ENCODE results near the gene NDUFB5.
A peak's percentile ranks its signal among the peaks of the same experiment; 100 is the strongest.

Gene NDUFB5

GRCh38 chr3:179604321-179605078, at the start of gene NDUFB5, which contains the start of gene MRPL47:
NDUFB5 (plus strand) TSS chr3:179604794; CDS start chr3:179604816, 22 bp downstream.
MRPL47 (minus strand) TSS chr3:179604638; CDS start chr3:179604624, 14 bp downstream.
- peak; percentile 89 for DNase-seq (ENCODE audit: low spot score)
- in situ Hi-C loops (cut with MboI; ENCODE audit: low pct_unique_long_range_greater_than_20kb, low sequenced_read_pairs, unreplicated experiment), result no loop called here
- TF ChIP-seq, protein P1, sequence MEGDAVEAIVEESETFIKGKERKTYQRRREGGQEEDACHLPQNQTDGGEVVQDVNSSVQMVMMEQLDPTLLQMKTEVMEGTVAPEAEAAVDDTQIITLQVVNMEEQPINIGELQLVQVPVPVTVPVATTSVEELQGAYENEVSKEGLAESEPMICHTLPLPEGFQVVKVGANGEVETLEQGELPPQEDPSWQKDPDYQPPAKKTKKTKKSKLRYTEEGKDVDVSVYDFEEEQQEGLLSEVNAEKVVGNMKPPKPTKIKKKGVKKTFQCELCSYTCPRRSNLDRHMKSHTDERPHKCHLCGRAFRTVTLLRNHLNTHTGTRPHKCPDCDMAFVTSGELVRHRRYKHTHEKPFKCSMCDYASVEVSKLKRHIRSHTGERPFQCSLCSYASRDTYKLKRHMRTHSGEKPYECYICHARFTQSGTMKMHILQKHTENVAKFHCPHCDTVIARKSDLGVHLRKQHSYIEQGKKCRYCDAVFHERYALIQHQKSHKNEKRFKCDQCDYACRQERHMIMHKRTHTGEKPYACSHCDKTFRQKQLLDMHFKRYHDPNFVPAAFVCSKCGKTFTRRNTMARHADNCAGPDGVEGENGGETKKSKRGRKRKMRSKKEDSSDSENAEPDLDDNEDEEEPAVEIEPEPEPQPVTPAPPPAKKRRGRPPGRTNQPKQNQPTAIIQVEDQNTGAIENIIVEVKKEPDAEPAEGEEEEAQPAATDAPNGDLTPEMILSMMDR (IDR thresholded peaks at IDR 0.05; ENCODE audit: extremely low read depth, insufficient read depth, missing control alignments), result no peak

DNA sequence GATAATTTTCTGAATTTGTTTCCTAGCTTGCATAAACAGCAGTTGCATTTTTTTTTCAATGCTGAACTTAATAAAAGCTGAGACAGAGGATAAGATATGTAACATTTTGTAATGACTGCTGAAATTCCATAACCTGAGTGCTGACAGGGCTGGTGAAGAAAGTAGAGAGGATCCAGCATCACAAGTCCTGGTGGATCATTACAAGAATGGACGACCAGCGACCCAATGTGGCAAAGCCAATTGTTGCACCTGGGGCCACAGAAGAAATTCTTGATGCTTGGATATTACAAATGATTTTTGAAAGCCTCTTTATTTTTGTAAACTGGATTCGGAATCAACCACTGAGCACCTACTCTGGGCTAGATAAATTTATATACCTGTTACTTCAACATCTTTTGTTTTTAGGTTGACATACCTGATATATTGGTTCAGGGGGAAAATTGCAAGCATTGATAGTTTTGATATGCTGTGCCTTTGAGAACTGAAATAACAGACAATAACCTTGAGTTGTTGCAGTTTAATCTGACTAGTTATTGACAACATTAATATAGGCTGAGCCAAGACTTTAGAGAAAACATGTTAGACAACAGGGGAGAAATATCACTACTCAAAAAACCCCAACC, 45.7 kb upstream of the NDUFB5 start:
- peak; percentile 70 for DNase-seq (ENCODE audit: low spot score)
- in situ Hi-C loops (cut with MboI; ENCODE audit: low pct_unique_long_range_greater_than_20kb, low sequenced_read_pairs, unreplicated experiment), result loop anchor here (10.0 to 25.0 kb wide), 2 partner anchors 114 to 547 kb away; no protein-coding TSS in a partner anchor
- TF ChIP-seq, protein P1 (IDR thresholded peaks at IDR 0.05; ENCODE audit: extremely low read depth, insufficient read depth, missing control alignments), result peak; percentile 79

GRCh38 chr3:179560791-179561190, 43.8 kb upstream of the NDUFB5 start:
- in situ Hi-C loops (cut with MboI; ENCODE audit: low pct_unique_long_range_greater_than_20kb, low sequenced_read_pairs, unreplicated experiment), result loop anchor here (10.0 to 25.0 kb wide), 2 partner anchors 236 to 548 kb away; partner anchors contain the start of gene ZNF639
- TF ChIP-seq, protein P1 (IDR thresholded peaks at IDR 0.05; ENCODE audit: extremely low read depth, insufficient read depth, missing control alignments), result no peak
- no peak for DNase-seq (ENCODE audit: low spot score)

DNA sequence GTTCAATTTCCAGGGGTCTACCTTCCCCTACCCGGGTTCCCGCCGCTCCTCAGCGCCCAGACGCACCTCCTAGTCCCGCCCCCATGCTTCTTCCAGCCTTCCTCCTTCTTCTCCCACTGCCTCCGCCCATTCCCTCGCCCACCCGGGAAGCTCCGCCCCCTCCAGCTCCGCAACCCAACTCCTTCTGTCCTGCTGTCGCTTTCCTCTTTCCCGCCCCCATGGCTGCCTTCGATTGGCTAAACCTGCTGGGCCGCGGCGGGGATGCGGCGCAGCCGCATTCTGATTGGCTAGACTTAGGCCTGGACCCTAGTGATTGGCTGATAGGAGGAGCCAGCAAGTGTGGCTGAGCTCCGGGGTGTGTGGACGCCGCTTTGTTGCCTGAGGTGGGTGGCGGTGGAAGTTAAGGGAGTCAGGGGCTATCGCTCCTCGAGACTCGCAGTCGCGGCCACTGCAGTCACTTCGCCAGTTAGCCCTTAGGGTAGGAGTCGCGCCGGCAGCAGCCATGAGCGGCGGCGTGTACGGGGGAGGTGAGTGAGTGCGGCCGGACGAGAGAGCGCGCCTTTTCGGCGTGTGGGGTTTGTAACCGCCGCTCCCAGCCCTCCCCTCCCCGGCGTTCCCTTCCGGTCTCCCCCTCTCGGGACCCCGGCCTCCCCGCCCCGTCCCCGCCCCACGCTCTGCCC, 41.9 kb upstream of the NDUFB5 start, which contains the start of gene ACTL6A:
TSS of gene ACTL6A (plus strand) at position 336 of the 680 bp plus-strand sequence. CDS start at position 503, 167 bp downstream.
- TF ChIP-seq, protein P1 (IDR thresholded peaks at IDR 0.05; ENCODE audit: extremely low read depth, insufficient read depth, missing control alignments), result no peak
- in situ Hi-C loops (cut with MboI; ENCODE audit: low pct_unique_long_range_greater_than_20kb, low sequenced_read_pairs, unreplicated experiment), result loop anchor here (10.0 to 25.0 kb wide), 2 partner anchors 238 to 550 kb away; partner anchors contain the start of gene ZNF639
- DNase-seq (ENCODE audit: low spot score), result peak; percentile 98

GRCh38 chr3:179563271-179563783, 41.3 kb upstream of the NDUFB5 start:
- in situ Hi-C loops (cut with MboI; ENCODE audit: low pct_unique_long_range_greater_than_20kb, low sequenced_read_pairs, unreplicated experiment), result loop anchor here (10.0 to 25.0 kb wide), 2 partner anchors 239 to 551 kb away; partner anchors contain the start of gene ZNF639
- TF ChIP-seq, protein P1 (IDR thresholded peaks at IDR 0.05; ENCODE audit: extremely low read depth, insufficient read depth, missing control alignments), result peak; percentile 20
- DNase-seq (ENCODE audit: low spot score), result peak; percentile 65

DNA sequence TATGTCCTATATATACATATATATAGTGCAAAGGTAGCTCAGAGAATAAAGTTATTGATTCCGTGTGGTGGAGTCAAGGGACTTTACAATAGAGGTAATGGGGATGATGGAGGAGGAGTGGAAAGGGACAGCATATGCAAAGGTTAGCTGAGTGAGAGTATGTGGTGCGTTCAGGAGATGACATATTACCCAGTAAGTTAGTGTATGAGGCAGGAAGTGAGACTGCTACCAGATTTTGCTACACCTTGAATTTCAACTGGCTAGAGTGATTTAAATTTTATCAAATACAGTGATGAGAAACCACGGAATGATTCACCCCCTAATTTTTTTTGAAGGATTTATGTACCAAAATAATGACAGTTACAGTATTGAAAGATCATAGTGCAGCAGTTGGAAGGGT, 39.1 kb upstream of the NDUFB5 start:
- TF ChIP-seq, protein P1 (IDR thresholded peaks at IDR 0.05; ENCODE audit: extremely low read depth, insufficient read depth, missing control alignments), result no peak
- in situ Hi-C loops (cut with MboI; ENCODE audit: low pct_unique_long_range_greater_than_20kb, low sequenced_read_pairs, unreplicated experiment), result loop anchor here (10.0 to 25.0 kb wide), 2 partner anchors 241 to 553 kb away; partner anchors contain the start of gene ZNF639
- DNase-seq (ENCODE audit: low spot score), result peak; percentile 23

Data from GM13977 (cell line).